HG03520 (cell line): ENCODE measurements around the gene CIDEB.

ENCODE experiments used
- ATAC-seq: cut with Tn5 transposase; IDR thresholded peaks from one replicate; pipeline ENCODE4 v1.9.1; 2021; ENCODE audit warnings: mild to moderate bottlenecking, moderate library complexity; ENCODE audit not compliant: unreplicated experiment

The CIDEB gene

DNA sequence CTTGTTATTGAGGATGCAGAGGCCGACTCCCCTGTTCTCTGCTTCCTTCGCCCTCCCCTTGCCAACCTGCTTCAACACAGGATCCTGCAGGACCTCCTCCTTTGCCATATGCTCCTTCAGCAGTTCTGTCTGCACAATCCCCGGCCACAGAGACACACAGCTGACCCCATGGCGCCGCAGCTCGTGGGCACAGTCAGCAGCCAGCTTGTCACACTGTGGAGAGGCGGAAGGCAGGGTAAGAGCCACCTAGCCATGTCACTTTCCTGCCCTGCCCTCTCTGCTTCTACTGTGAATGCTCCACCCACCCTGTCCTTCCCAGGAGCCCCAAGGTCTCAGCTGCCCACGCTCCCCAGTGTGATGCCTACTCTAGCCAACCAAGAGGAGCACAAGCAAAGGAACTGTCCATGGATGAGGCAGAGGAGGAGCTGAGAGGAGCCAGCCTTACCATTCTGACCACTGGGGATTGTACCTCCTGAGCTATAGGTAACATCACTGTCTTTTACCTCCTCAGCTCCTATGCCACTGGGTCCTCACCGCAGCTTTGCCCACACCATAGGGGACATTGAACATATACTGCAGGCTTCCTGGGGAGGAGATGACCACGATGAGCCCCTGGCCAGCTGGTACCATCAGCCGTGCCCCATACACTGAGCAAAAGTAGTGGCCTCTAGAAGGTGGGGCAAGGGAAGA, 15.5 kb downstream of the CIDEB start:
- no peak for ATAC-seq

DNA sequence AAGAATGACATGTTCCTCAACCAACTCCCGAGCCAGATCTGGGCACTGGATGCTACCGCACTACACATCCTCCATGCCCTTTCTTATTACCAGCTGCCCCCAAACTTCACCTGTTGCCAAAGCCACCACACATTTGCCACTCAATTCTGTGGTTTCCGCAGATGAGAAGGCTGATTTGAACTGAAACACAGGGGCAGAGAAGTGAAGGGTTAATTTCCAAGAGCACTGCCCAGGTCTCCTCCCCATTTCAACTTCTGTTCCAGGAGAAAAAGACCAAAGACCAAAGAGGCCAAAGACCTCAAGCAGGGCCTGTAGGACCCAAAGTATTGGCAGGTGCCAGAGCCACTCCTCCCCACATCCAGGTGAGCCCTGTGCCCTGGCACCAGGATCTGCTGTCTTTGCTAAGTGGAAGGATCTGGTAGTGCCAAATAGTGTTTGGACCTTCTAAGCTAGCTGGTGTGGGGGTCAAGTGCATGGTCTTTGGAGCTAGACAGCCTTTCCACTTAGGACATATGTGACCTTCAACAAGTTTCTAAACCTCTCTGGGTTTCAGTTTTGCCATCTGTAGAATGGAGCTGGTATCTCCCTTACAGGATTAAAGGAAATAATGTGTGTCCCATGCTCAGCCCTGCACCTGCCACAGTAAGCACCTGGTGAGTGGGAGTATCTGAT, 16.2 kb downstream of the CIDEB start:
- no peak for ATAC-seq

DNA sequence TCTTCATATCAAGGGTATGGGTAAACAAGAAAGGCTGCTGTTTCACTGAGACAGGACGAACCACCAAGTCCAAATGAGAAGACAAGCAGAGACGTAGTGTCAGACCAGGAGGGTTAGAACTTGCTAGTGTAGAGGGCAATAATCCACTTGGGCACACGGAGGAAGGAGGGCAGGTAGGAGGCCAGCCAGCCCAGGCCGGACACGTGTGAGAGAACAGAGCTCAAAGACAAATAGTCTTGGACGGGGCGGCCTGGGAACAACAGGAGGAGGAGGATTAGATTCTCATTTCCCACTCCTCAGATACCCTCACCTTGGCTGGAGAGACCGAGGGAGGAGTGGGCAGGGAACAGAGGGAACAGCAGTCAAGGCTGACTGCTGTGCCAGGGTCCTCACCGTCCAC, 17.0 kb downstream of the CIDEB start:
- ATAC-seq: no peak

DNA sequence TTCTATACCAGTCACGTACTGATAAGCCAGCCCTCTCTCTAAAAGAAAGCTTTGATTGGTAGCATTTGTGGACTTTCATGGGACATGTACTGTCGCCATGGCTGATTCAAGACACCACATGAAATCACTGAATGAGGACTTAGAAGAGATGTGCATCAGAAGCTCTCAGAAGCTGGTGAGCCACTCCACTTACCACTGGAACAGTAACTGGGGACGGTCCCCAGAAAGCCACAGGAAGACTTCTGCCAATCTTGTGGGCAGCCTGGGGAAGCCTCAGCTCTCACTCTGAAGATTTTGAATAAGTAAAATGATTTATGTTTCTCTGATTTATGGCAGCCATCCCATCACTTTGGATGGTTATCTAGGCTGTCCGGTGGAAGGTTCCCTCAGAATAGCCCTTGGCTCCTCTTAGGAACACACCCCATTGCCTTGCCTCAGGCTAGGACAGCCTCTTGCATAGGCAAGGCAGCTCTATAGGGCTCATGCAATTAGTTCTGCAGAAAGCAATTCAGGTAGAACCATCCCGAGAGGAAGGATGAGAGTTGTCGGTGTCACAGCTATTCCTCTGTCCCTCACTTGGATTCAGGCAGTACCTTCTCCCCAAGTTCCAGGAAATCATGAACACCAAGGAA, 18.0 kb downstream of the CIDEB start:
- no peak for ATAC-seq

DNA sequence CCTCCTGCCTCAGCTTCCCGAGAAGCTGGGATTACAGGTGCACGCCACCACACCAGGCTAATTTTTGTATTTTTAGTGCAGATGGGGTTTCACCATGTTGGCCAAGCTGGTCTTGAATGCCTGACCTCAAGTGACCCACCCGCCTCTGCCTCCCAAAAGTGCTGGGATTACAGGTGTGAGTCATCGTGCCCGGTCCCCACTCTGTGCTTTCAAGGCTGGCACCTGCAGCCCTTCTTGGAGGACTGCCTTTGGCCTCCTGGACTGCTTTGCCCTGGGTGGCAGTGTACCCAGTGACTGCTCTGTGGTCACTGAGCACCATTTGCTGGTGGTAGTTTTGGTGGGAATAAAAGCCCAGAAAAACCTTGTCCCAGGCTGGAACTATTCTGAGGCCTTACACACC, 20.8 kb downstream of the CIDEB start:
- no peak for ATAC-seq

DNA sequence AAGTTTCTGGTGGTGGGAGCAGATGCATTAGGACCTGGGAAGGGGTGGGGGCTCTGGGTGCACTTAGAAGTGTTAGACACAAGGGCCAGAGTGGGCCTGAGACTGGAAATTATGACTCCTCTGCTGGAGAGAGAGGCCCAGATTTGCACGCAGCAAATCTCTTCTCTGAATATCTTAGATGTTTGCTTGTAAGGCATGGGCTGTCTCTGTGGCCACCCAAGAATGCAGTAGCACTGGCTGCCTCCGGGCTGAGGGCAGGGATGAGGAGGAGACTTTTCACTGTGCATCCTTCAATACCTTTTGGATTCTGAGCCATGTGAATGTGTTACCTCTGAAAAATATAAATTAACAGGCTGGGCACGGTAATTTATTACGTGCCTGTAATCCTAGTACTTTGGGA, 22.4 kb downstream of the CIDEB start:
- no peak for ATAC-seq

DNA sequence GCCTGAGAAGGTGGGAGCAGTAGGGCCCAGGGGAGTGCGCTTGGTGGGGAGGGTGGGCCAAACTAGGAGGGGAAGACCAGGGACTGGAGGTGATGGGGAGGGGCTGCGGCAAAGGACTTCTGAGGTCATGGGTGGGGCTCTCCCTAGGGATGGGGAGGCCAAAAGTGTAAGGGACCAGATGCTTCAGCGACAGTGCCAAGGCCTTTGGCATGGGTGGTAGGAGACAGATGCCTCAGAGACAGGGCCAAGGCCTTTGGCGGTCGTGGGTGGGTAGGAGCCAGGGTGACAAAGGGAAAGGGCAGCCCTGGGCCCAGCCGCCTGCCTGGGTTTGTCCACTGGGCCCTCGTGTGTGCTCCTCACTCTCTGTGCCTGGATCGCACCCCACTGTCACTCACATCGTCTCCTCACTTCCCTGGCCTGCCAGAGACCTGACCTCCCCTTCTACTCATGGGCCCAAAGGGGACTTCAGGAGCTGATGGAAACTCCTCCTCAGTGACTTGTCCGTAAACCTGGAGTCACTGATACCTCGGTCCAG, 23.2 kb downstream of the CIDEB start:
- ATAC-seq: no peak

DNA sequence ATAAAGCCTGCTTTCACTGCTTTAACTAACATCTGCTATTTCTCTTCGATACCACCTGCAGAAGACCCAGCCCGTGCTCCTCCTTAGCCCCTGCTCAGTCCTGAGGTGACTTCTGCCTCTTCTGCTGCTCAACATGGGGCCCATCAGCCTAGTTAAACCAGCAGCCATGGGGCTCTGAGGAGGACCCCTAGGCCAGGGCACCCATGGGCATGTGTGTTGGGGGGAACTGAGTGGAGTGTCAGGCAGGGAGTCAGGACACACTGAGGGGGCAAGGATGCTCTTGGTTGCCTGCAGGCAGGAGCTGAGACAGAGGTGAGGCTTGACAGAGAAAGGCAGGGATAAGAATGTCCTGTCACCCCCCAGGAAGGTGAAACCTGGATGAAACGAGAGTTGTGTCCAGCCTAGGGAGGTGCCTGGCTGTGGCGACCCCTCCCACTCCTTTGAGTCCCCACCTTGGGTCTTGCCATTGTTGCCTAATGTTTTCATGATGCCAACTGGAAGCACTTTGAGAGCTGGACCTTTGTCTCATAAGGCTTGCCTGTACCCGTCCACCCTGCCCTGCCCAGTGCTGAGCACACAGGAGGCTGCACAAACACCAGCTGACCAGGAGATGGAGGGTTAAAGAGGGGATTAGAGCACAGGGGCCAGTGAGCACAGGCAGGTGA, 23.8 kb downstream of the CIDEB start:
- ATAC-seq: no peak

DNA sequence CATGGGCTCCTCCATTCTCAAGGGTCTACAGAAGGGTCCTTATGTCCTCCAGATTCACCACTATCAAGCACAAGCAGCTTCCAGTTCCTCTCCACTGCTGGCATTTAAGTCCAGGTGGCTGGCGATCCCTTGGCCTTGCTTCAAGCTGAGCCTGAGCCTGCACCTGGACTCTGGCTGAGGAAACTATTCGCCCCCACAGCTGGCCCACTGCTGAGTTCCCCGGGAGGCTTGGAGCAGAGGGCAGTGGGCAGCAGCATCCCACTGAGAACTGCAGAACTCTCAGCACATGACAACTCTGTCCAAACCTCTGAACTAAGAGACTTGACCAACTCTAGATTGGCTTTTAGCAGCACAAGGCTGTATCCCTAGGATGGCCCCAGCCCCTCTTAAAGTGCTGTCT, 25.0 kb downstream of the CIDEB start:
- no peak for ATAC-seq

DNA sequence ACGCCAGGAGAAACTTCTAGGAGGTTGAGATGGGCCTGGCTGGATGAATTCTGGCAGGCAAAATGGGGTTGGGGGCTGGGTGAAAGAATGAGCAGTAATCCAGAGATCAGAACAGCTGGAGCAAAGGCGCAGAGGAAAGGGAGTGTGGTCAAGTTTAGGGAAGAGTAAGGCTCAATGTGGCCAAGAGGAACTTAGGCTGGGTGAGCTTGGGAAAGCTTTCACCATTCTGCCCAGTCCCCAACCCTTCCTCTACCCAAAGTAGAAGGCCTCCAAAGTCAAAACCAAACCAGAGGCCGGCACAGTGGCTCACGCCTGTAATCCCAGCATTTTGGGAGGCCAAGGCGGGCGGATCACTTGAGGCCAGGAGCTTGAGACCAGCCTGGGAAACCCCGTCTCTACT, 26.1 kb downstream of the CIDEB start:
- ATAC-seq: no peak

DNA sequence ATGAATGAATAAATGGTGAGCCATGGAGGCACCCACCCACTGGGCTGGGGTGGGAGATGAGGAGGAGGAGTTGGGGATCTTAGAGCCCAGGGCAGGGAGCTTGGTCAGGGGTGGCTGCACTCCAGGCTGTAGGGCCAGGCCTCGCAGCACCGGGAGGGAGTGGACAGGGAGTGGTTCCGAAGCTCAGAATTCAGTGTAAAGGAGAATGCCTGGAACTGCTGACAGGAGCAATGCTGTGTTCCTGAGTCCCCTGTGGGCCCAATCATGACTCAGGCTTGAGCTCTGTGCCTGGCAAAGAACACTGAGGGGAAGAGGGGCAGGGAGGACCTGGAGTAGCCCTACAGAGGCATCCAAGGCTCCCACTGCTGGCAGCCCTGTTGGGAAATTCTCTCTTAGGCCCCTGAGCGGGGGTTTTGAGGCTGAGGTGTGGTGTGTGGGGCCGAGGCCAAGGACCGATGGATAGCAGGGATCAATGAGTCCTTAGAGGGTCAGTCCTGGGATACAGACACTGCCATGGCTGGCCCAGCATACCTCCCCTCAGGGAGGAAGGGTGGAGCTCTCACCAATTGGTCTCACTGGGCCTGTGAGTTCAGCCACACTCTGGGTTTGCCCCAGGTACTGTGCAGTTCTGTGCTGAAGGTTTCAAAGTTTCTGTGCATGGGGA, 26.8 kb downstream of the CIDEB start:
- no peak for ATAC-seq

DNA sequence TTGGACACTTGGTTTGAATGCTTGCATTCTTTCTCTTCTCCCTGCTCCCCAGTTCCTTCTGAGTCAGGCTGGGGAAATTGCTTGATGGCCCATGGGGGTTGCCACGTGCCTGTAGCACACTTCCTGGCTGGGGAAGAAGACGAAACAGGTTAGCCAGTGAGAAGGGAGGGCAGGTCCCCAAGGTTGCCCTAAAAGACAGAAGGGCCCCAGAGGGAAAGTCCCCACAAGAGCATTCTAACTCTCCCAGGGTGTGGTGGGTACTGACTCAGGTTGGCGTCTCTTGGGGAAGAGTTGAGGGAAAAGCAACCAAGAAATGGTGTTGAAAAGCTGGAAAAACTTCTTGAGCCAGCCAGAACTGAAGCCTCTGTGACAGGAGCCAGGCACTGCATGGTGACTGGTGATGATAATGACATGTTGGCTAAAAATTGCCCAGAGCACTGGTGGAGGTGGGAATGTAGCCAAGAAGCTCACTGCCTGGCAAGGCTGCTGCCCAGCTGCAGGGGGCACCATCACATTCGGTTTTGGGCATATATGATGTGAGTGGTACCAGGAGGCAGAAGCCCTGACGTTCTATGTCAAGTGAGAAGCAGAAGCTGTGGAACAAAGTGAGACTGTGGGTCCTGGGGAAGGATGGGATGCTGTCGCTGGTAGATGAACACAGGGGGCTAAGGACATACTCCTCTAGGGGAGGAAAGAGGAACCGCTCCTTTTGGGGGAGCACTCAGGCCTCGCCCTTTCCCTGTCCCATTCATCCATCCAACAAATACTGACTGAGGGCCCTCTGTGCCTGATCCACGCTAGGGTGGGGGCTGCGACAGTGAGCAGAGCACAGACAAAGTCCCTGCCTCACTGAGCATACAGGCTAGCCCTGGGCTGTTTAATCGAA, 28.2 kb downstream of the CIDEB start:
- ATAC-seq: no peak

DNA sequence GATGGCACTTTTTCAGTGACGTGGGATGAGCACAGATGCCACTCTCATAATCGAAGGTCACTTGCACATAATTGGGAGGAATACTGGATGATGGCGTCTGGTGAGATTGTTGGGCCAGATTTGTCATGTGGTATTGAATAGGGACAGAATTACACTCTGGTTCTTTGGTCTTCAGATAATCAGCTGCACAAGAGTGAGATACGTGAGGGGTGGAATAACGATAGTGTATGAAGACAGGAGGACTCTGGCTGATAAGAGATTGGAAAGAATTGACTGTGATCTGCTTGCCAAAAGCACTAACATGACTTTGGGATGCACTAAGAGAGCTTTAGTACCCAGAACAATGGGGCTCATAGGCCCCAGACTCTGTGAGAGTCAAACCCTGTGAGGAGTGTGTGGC, 29.4 kb downstream of the CIDEB start:
- no peak for ATAC-seq

DNA sequence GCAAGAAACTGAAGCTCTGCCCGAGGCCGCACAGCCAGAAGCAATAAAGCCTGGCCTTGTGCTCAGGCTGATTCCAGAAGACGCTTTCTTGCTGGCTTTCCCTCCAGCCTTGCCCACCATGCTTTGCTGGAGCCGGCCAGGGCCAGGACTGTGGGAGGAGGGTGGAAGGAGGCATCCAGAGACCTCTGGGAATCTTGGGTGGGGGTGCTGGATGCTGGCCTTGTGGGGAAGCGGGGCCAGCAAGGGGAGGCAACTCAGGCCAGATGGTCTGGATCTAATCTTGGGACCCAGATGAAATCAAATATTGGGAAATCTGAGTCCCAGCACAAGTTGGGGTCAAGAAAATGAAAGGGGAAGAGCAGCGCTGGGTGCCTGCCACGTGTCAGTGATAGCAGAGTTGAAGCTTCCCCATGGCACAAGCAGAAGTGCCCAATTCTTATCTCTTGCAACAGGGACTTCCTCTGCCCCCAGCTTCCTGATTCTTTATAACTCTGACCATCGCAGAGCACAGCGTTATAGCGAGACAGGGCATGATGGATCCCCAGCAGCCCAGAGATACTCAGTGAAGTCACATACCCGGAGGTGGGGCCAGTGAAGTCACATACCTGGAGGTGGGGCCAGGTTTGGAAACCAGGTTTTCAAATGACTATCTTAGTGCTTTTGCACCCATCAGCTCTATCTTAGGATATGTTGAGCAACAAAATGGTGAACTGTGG, 30.0 kb downstream of the CIDEB start:
- no peak for ATAC-seq

DNA sequence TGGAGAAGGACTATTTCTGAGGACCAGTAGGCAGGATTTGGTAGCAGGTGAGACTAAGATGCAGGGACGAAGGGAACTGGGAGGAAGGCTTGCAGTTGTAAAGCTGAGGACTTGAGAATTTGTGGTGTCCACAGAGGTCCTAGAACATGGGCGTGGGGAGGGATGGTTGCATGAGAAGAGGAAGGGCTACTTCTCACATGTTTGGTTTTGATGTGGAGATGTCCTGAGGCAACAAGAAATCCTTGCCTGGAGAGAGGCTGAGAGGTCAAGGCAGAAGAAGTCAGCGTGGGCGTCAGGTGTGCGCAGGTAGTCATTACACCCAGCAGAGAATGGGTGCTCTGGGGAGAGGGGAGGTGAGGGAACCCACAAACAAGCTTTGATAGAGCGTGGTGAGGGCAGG, 30.7 kb downstream of the CIDEB start:
- no peak for ATAC-seq

DNA sequence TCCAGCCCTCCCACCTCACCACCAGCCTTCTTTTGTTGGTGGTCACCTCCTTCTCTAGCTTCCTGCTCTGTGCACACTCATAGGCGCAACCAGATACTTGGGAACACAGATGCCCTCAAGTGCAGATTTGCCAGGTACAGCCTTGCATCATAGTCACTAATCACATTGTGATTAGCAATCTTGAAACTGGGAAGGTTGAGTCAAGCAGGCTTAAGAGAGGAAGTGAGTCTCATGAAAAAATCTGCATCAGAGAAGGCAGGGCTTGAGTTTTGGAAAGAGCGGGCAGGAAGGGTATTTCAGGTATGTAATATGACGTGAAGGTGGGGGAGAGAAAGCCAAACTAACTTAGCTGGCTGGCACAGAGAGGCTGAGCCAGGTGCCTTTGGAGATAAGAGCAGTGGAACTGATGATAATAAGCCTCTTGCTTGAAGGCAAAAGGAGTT, 33.7 kb downstream of the CIDEB start:
- peak; percentile 31 for ATAC-seq

DNA sequence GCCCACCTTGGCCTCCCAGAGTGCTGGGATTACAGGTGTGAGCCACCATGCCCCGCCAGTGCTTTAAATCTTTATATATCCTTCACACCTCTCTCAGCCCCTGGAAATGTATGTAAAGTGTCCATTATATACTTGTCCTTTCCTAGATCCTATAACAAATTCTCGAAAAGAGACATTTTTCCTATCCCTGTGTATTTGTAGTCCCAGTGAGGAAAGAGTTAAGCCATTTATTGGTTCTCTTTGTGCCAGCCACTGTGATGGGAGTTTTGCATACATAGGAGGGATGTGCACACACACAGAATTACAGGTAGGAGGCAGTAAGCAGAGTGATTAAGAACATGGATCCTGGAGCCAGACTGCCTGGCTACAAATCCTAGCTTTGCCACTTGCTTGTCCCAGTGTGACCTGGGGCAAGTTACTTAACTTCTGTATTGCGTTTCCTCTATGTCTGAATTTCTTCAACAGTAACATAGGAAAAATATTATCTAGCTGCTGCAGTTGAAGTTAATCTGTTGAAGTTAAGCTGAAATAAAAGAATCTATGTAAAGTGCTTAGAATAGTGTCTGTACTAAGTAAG, 34.3 kb downstream of the CIDEB start:
- no peak for ATAC-seq

DNA sequence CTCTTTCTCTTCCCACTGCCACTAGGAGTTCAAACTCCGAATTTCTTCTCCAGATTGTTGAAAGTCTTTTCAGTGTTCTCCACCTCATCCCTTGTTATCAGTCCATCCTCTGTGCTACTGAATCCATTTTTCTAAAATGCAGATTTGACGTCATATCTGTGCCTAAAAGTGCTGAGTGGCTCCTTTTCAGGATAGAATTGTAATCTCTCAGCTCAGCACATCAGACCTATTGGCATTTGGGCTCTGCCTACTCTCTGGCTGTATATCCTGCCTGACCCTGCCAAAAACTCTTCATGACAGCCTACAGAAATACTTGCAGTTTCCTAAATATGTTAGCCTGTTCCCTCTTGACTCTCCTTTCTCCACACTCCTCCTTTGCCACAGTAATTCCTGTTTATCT, 35.3 kb downstream of the CIDEB start:
- no peak for ATAC-seq

DNA sequence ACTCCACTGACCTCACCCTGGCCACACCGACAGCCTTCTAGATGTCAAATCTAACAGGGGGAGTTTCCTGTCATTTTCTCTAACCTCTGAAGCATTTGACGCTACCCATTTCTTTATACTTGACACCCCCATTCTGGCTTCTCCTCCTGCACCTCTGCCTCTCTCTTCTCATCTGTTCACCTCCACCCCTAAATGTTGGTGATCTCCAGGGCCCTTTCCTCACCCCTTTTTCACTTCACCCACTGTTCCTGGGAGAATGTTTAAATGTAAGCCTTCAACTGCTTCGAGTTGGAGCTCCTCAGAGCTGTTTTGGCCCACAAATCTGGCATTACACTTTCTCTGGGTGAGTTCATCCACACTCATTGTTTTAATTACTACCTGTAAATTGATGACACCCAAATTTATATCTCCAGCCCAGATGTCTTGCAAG, 35.9 kb downstream of the CIDEB start:
- ATAC-seq: no peak
